Measurements from ENCODE around the gene LIPC.

The LIPC gene

DNA sequence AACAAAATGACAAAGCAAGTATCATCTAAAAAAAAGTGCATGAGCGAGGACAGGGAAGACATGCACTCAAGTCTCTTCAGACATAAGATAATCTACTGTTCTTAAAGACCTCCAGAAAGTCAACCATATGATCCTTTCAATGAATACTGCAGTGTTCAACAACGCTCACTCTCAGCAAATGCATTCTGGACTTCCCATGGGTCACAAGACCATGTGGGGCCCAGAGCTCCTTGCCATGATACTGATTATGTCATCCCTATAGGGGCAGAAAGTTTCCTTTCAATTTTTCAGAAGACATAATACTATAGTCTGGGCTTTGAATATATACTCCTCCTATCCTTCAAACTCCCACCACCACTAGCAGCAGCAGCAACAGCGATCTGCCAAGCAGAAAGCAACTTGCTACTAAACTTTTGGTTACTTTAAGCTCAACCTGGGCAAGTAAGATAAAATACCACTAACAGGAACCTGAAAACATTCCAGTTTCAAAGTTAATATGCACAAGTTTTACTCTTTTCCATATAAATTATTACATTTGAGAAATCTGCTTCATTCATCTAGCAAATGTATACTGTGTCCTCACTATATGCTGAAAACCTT lies 174.2 kb downstream of the LIPC start:
- FAIRE-seq, result no peak

DNA sequence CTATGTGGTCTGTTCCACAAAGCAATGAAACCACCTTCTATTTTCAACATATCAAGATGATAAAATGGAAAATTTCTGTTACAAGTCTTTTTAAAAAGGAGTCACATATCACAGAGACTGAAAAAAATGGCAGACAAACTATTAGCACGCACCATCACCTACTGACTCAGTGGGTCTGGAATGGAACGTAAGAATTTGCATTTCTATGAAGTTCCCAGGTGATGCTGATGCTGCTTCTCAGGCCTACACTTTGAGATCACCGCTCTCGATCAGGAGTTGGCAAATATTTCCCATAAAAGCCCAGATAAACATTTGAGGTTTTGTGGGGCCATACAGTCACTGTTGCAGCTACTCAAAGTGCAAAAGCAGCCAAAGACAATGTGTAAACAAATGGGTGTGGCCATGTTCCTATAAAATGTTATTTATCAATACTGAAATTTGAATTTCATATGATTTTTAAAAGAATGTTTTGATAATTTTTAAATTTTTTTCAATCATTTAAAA lies 174.8 kb downstream of the LIPC start:
- DNase-seq (ENCODE audit: low spot score) (no peak), FAIRE-seq (no peak)

More for the DNA sequence above, 174.2 kb downstream of the LIPC start:
- DNase-seq (ENCODE audit: low spot score), result no peak

DNA sequence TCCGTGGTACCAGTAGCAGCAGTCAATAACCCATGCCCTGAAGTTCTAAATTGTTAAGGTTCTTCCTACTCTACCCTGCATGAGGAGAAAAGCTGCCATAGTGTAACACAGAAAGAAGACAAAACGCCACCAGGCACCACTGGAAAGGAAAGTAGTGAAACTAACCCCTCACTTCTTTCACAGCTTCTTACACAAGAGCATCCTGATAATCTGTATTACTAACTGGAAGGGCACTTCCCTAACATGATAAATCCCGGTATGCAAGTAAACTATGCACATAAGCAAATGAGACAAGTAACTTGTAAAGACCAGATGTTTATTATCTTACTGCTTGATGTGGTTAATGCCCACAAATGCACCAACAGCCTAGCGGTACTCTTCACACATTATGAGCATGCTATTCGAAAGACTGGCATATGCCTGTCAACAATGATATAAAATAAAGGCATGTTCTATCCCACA lies 176.4 kb downstream of the LIPC start:
- no peak for DNase-seq (ENCODE audit: low spot score)
- peak; percentile 5 for FAIRE-seq

DNA sequence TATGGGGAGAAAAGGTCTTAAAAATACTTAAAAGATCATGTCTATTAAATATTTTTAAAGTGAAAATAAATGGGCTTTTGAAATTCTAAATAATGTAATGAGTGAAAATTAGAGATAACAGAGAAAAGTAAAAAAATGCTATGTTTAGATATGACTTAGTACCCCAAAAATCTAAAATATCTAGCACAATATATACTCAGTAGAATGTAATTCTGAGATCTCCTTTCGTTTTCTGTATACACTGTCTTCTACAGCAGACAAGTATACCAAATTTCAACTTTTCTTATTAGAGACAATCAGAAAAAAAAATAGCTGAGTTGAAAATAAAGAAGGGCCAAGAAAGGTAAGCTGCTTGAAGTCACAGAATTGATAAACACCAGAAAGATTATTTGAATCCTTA lies 176.9 kb downstream of the LIPC start:
- FAIRE-seq (no peak), DNase-seq (ENCODE audit: low spot score) (no peak)

DNA sequence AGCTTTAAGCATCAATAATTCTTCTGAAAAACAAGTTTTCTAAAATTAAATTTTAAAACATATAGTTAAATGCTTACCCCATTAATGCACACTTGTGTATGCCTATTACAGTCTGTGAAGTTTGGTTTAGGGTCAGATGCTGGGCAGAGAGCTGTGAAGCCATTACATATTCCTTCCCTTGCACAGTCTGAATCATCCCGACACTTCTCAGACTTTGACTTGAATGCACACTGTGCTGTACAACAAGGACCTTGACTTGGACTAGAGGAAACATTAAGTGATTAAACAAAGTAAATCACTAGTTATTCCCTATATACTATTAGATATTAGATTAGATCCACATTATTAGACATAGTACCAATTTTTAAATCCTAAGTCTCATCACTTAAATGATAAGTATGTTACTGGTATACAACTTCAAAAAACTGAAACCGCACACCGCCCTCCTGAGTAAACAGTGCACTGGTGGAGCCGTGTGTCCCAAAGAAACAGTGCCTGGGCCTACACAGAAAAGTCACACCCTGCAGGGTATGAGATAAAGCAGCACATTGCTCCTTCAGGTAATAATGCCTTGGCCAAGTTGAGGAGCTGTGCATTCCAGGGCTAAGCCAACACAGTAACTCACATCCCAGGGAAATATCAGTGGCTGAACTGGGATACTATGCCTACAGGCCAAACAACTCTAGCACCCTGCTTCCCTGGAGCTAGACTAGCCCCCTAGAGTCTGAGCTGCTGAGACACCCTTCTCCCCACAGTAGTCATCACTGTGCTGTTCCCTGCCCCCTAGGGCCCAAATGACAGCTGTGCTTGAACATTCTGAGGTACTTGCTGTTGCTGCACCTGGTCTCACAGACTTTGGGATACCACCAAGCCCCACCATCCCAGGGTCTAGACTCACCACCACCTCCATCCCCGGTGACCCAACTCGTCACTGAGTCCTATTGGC lies 180.2 kb downstream of the LIPC start:
- no peak for FAIRE-seq
- no peak for DNase-seq (ENCODE audit: low spot score)

DNA sequence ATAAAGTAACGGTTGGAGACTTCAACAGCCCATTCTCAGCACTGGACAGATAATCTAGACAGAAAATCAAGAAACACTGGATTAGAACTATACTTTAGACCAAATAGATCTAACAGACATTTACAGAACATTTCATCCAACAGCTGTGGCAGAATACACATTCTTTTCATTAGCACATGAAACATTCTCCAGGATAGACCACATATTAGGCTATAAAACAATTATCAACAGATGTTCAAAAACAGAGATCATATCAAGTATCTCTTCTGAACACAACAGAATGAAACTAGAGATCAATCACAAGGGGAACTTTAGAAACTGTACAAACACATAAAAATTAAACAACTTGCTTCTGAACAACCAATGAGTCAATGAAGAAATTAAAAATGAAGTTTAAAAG lies 184.4 kb downstream of the LIPC start:
- DNase-seq (ENCODE audit: low spot score) (no peak), FAIRE-seq (no peak)
